BLaER1 (cell line): Measurements from ENCODE around the gene KCNIP4.

ENCODE experiments used
- H3K27ac ChIP-seq: shearing (Covaris generic); formaldehyde crosslinking; 2 replicates; pipeline ENCODE4 v1.8.1; 2022
- H3K27me3 ChIP-seq: shearing (Covaris generic); formaldehyde crosslinking; 2 replicates; pipeline ENCODE4 v1.8.1; 2022
- H3K36me3 ChIP-seq: shearing (Covaris generic); formaldehyde crosslinking; 2 replicates; pipeline ENCODE4 v1.8.1; 2022
- H3K4me1 ChIP-seq: shearing (Covaris generic); formaldehyde crosslinking; 2 replicates; pipeline ENCODE4 v1.8.1; 2022
- H3K4me2 ChIP-seq: shearing (Covaris generic); formaldehyde crosslinking; 2 replicates; pipeline ENCODE4 v1.8.1; 2022
- H3K4me3 ChIP-seq: shearing (Covaris generic); formaldehyde crosslinking; 2 replicates; pipeline ENCODE4 v1.8.1; 2022
- H3K9ac ChIP-seq: shearing (Covaris generic); formaldehyde crosslinking; 2 replicates; pipeline ENCODE4 v1.8.1; 2022
- H3K9me3 ChIP-seq: shearing (Covaris generic); formaldehyde crosslinking; 2 replicates; pipeline ENCODE4 v1.8.1; 2022
- H4K20me1 ChIP-seq: shearing (Covaris generic); formaldehyde crosslinking; 2 replicates; pipeline ENCODE4 v1.8.1; 2022
- Cebpa-rat ChIP-seq: shearing (Covaris generic); IDR thresholded peaks from 2 replicates; pipeline ENCODE4 v1.8.1; 2022

Gene KCNIP4

DNA sequence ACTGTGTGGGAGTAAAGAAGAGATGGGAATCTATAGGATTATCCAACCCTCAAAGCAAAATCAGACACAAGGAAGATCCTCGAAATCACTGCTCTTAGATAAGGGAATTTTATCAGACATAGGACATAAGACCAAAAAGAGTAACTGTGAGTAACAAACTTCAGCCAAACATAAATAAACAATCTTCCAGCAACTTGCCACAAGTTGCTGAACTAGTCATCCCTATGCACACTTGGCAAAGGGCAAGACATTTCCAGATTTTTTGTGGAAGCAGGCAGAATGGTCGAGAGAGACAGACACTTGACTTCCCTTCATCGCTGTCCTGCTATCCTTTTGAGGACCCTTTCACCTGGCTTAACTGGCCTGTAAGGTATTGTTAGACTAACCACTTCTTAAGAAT, 89.6 kb downstream of the KCNIP4 start:
- Histone ChIP-seq H3K27me3 (no peaks in the 10 kb centered on the region), H3K36me3 (no peaks in the 10 kb centered on the region), H3K27ac (no peak overlapping the region), H4K20me1 (no peaks in the 10 kb centered on the region), H3K9ac (no peak overlapping the region), H3K4me1 (no peaks in the 10 kb centered on the region), H3K9me3 (peaks cover 23% of the 10 kb centered on the region), H3K4me2 (no peak overlapping the region), H3K4me3 (no peak overlapping the region)
- TF ChIP-seq Cebpa-rat, result no peak

GRCh38 chr4:21856754-21857153, 91.8 kb downstream of the KCNIP4 start:
- Histone ChIP-seq H4K20me1 (no peaks in the 10 kb centered on the region), H3K4me2 (no peak overlapping the region), H3K9me3 (peaks cover 23% of the 10 kb centered on the region), H3K27ac (no peak overlapping the region), H3K36me3 (no peaks in the 10 kb centered on the region), H3K4me1 (no peaks in the 10 kb centered on the region), H3K9ac (no peak overlapping the region), H3K4me3 (no peak overlapping the region), H3K27me3 (no peaks in the 10 kb centered on the region)
- no peak for TF ChIP-seq Cebpa-rat

GRCh38 chr4:21856301-21856700, 92.3 kb downstream of the KCNIP4 start:
- Histone ChIP-seq H3K27ac (no peak overlapping the region), H4K20me1 (no peaks in the 10 kb centered on the region), H3K36me3 (no peaks in the 10 kb centered on the region), H3K4me2 (no peak overlapping the region), H3K9me3 (peaks cover 23% of the 10 kb centered on the region), H3K4me3 (no peak overlapping the region), H3K9ac (no peak overlapping the region), H3K4me1 (no peaks in the 10 kb centered on the region), H3K27me3 (no peaks in the 10 kb centered on the region)
- TF ChIP-seq Cebpa-rat, result no peak

DNA sequence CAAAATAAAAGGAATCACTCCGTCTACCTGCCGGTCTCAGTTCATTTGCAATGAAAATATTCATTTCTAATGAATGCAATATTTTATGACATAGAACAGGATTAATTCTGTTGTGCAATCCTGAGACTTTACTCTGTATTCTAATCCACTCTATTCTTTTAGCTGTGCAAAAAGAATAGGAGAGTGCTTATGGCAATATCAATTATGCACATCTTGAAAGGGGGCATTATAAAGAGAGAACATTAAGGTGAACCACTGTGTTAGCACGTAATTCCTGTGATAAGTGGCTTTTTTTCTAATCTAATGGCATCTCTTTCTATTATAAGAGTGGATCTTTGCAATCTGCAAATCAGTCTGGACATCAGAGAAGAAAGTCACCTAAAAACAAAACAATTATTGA, 99.5 kb downstream of the KCNIP4 start:
- Histone ChIP-seq H3K9ac (no peak overlapping the region), H3K9me3 (no peaks in the 10 kb centered on the region), H3K27me3 (no peaks in the 10 kb centered on the region), H3K4me2 (no peak overlapping the region), H3K36me3 (no peaks in the 10 kb centered on the region), H3K27ac (no peak overlapping the region), H3K4me3 (no peak overlapping the region), H3K4me1 (no peaks in the 10 kb centered on the region), H4K20me1 (no peaks in the 10 kb centered on the region)
- TF ChIP-seq Cebpa-rat, result no peak

GRCh38 chr4:21848021-21848420, 100.6 kb downstream of the KCNIP4 start:
- Histone ChIP-seq H3K4me2 (no peak overlapping the region), H3K27me3 (no peaks in the 10 kb centered on the region), H3K4me1 (no peaks in the 10 kb centered on the region), H4K20me1 (no peaks in the 10 kb centered on the region), H3K9ac (no peak overlapping the region), H3K9me3 (no peaks in the 10 kb centered on the region), H3K27ac (no peak overlapping the region), H3K36me3 (no peaks in the 10 kb centered on the region), H3K4me3 (no peak overlapping the region)
- TF ChIP-seq Cebpa-rat, result no peak

DNA sequence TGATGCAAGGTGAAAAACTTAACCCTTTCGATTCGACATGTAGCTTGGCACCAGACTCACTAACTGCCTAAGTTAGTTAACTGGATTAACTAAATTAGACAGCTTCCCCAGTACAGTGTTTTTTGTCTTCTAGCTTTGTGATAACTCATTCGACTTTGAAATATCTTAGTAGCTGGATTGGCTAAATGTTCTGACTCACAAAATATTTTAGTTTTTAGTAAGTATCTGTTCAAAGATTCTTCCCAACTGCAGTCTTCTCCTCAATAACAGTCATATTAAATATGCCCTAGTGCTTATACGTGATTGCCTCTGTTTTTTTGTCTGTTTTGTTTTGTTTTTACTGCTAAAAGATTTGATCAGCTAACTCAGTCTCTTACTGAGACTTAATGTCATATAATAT, 102.9 kb downstream of the KCNIP4 start:
- H3K4me2 ChIP-seq, result no peak overlapping the region
- no peaks in the 10 kb centered on the region for H3K36me3 ChIP-seq
- H3K27ac ChIP-seq, result no peak overlapping the region
- H3K9me3 ChIP-seq, result no peaks in the 10 kb centered on the region
- no peak for TF ChIP-seq Cebpa-rat
- no peak overlapping the region for H3K4me3 ChIP-seq
- no peaks in the 10 kb centered on the region for H3K27me3 ChIP-seq
- H3K4me1 ChIP-seq, result no peaks in the 10 kb centered on the region
- H4K20me1 ChIP-seq, result no peaks in the 10 kb centered on the region
- H3K9ac ChIP-seq, result no peak overlapping the region

- Histone ChIP-seq H3K36me3 (no peaks in the 10 kb centered on the region), H3K4me1 (no peaks in the 10 kb centered on the region), H3K4me2 (no peak overlapping the region), H3K9ac (no peak overlapping the region), H4K20me1 (no peaks in the 10 kb centered on the region), H3K27ac (no peak overlapping the region), H3K27me3 (no peaks in the 10 kb centered on the region), H3K9me3 (no peaks in the 10 kb centered on the region), H3K4me3 (no peak overlapping the region)
- no peak for TF ChIP-seq Cebpa-rat
Observed at GRCh38 chr4:21835712-21836111, 112.9 kb downstream of the KCNIP4 start.

- Histone ChIP-seq H3K4me3 (no peak overlapping the region), H3K27ac (no peak overlapping the region), H4K20me1 (no peaks in the 10 kb centered on the region), H3K27me3 (no peaks in the 10 kb centered on the region), H3K36me3 (no peaks in the 10 kb centered on the region), H3K9me3 (no peaks in the 10 kb centered on the region), H3K4me2 (no peak overlapping the region), H3K4me1 (no peaks in the 10 kb centered on the region), H3K9ac (no peak overlapping the region)
- no peak for TF ChIP-seq Cebpa-rat
Observed at GRCh38 chr4:21830272-21830671, 118.3 kb downstream of the KCNIP4 start.

DNA sequence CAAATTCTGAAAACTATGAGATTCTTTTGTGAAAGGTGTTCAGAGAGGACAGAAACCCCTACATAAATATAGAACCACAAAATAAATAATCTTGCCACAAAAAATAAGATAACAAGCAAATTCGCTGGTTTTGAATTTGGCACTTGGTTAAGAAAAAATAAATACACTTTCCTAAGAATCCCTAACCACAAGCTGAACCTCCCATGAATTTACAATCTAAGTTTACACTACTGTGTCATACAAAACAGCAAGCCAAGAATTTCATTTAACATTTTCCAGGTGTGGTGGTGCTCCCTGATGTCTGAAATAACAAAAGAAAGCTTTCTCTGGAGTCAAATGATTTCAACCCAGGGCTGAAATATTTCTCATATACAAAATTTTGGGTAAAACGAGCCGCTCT, 121.0 kb downstream of the KCNIP4 start:
- H3K36me3 ChIP-seq, result no peaks in the 10 kb centered on the region
- H3K27ac ChIP-seq, result no peak overlapping the region
- no peaks in the 10 kb centered on the region for H4K20me1 ChIP-seq
- H3K9ac ChIP-seq, result no peak overlapping the region
- no peak for TF ChIP-seq Cebpa-rat
- no peaks in the 10 kb centered on the region for H3K9me3 ChIP-seq
- H3K4me1 ChIP-seq, result no peaks in the 10 kb centered on the region
- no peaks in the 10 kb centered on the region for H3K27me3 ChIP-seq
- no peak overlapping the region for H3K4me2 ChIP-seq
- no peak overlapping the region for H3K4me3 ChIP-seq

DNA sequence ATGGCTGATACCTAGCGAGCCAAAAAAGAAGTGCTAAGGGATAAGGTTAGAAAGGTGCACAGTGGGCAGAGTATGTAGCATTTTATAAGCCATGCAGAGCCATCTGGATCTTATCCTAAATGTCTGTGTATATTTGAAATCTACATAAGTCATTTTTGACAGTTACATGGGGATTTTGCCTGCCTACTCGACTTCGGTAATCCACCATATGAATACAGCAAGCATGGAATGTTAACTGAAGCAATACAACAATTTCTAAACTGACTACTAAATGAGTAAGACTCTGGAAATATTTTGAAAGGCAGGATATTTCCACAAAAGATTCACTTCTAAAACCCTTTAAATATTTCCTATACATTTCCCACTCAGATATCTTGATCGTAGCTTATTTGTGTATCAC, 122.5 kb downstream of the KCNIP4 start:
- TF ChIP-seq Cebpa-rat, result no peak
- H3K36me3 ChIP-seq, result no peaks in the 10 kb centered on the region
- no peaks in the 10 kb centered on the region for H4K20me1 ChIP-seq
- H3K27me3 ChIP-seq, result no peaks in the 10 kb centered on the region
- no peaks in the 10 kb centered on the region for H3K9me3 ChIP-seq
- H3K4me1 ChIP-seq, result no peaks in the 10 kb centered on the region
- no peak overlapping the region for H3K27ac ChIP-seq
- no peak overlapping the region for H3K4me2 ChIP-seq
- H3K4me3 ChIP-seq, result no peak overlapping the region
- H3K9ac ChIP-seq, result no peak overlapping the region

- Histone ChIP-seq H4K20me1 (no peaks in the 10 kb centered on the region), H3K9ac (no peak overlapping the region), H3K4me2 (no peak overlapping the region), H3K4me3 (no peak overlapping the region), H3K4me1 (no peaks in the 10 kb centered on the region), H3K27ac (no peak overlapping the region), H3K27me3 (no peaks in the 10 kb centered on the region), H3K36me3 (no peaks in the 10 kb centered on the region), H3K9me3 (peaks cover 22% of the 10 kb centered on the region)
- no peak for TF ChIP-seq Cebpa-rat
Observed at GRCh38 chr4:21819086-21819485, 129.5 kb downstream of the KCNIP4 start.
